Mesendoderm (in vitro differentiated cells): Measurements from ENCODE around the gene NCOA6.
"Not testable (repeated sequence)": the region's sequence is repeated elsewhere in the genome, so short reads cannot be mapped to it uniquely, and the experiment has no call there.

Experiments used
- DNase-seq: peaks from one replicate; pipeline ENCODE4 v3.0.0; 2013
- H2AK5ac ChIP-seq: 2 replicates; pipeline ENCODE4 v1.6.1; 2013; ENCODE audit warnings: low read length, inconsistent platforms
- H2BK120ac ChIP-seq: 2 replicates; pipeline ENCODE4 v1.6.1; 2013; ENCODE audit warnings: low read depth, mild to moderate bottlenecking, low read length, moderate library complexity, mixed read lengths
- H2BK15ac ChIP-seq: replicated peaks from 2 replicates; pipeline ENCODE4 v1.6.1; 2013; ENCODE audit warnings: low read depth, mild to moderate bottlenecking, moderate library complexity
- H2BK5ac ChIP-seq: 2 replicates; pipeline ENCODE4 v1.6.1; 2013; ENCODE audit warnings: low read length, inconsistent platforms
- H3K18ac ChIP-seq: 2 replicates; pipeline ENCODE4 v1.6.1; 2013; ENCODE audit warnings: mild to moderate bottlenecking, low read length, mixed read lengths
- H3K23ac ChIP-seq: one replicate; pipeline ENCODE4 v1.6.1; 2013; ENCODE audit warnings: low read length
- H3K27ac ChIP-seq: 2 replicates; pipeline ENCODE4 v1.5.1; 2013; ENCODE audit warnings: low read depth, mild to moderate bottlenecking, inconsistent platforms, low read length, moderate library complexity
- H3K27me3 ChIP-seq: 2 replicates; pipeline ENCODE4 v1.6.1; 2013; ENCODE audit warnings: low read length, control low read depth, mild to moderate bottlenecking, inconsistent platforms; ENCODE audit not compliant: insufficient read depth, poor library complexity
- H3K36me3 ChIP-seq: 2 replicates; pipeline ENCODE4 v1.6.1; 2013; ENCODE audit warnings: low read length, inconsistent platforms; ENCODE audit not compliant: control insufficient read depth, insufficient read depth
- H3K4ac ChIP-seq: one replicate; pipeline ENCODE4 v1.6.1; 2013; ENCODE audit warnings: low read depth, mild to moderate bottlenecking, low read length, moderate library complexity
- H3K4me1 ChIP-seq: 2 replicates; pipeline ENCODE4 v1.6.1; 2013; ENCODE audit warnings: low read depth, low read length, inconsistent platforms; ENCODE audit not compliant: control insufficient read depth
- H3K4me2 ChIP-seq: 2 replicates; pipeline ENCODE4 v1.6.1; 2013; ENCODE audit warnings: low read length
- H3K4me3 ChIP-seq: 2 replicates; pipeline ENCODE4 v1.5.1; 2013; ENCODE audit warnings: mild to moderate bottlenecking, low read length
- H3K56ac ChIP-seq: one replicate; pipeline ENCODE4 v1.6.1; 2013; ENCODE audit warnings: low read length
- H3K79me1 ChIP-seq: 2 replicates; pipeline ENCODE4 v1.6.1; 2013; ENCODE audit warnings: low read length, inconsistent platforms
- H3K79me2 ChIP-seq: 2 replicates; pipeline ENCODE4 v1.6.1; 2013; ENCODE audit warnings: mild to moderate bottlenecking, low read length; ENCODE audit not compliant: control insufficient read depth, insufficient read depth
- H3K9ac ChIP-seq: 2 replicates; pipeline ENCODE4 v1.6.1; 2013; ENCODE audit warnings: low read length, inconsistent platforms
- H4K5ac ChIP-seq: one replicate; pipeline ENCODE4 v1.6.1; 2013; ENCODE audit warnings: low read length
- H4K8ac ChIP-seq: one replicate; pipeline ENCODE4 v1.6.1; 2013; ENCODE audit warnings: low read depth, mild to moderate bottlenecking, control low read depth, low read length, moderate library complexity
- WGBS: extraction: QIAGEN DNeasy Blood & Tissue Kit; methylation state at CpG from one replicate; pipeline ENCODE4 v1.1.7; 2013; ENCODE audit warnings: low lambda C conversion rate, missing lambda C conversion rate; ENCODE audit not compliant: insufficient coverage; ENCODE audit errors: extremely low coverage; 5-methylcytosine and 5-hydroxymethylcytosine counted together

The NCOA6 gene

DNA sequence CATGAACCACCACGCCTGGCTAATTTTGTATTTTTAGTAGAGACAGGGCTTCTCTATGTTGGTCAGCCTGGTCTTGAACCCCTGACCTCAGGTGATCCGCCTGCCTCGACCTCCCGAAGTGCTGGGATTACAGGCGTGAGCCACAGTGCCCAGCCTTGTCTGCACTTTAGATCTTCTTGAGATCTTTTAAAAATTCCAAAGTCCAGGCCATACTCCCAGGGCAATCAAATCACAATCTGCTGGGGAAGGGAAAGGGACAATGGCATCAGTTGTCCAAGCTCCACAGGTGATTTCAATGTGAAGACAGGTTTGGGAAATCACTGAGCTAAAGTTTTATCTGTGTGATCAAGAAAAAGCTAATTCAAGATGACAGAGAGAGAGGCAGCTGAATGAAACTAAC, 16.9 kb downstream of the NCOA6 start:
- no peaks in the 10 kb centered on the region for H3K36me3 ChIP-seq
- H2BK5ac ChIP-seq, result no peak overlapping the region
- H3K79me1 ChIP-seq, result no peaks in the 10 kb centered on the region
- no peak overlapping the region for H3K23ac ChIP-seq
- no peak overlapping the region for H3K27ac ChIP-seq
- H3K27me3 ChIP-seq, result no peaks in the 10 kb centered on the region
- no peak overlapping the region for H3K4me2 ChIP-seq
- no CpG with 5 or more reads among the region's 5 CpGs for WGBS
- H3K4ac ChIP-seq, result no peak overlapping the region
- H2BK15ac ChIP-seq, result no peak overlapping the region
- H3K79me2 ChIP-seq, result no peaks in the 10 kb centered on the region
- no peak overlapping the region for H3K56ac ChIP-seq
- no peak overlapping the region for H3K9ac ChIP-seq
- no peak overlapping the region for H3K4me3 ChIP-seq
- H3K4me1 ChIP-seq, result no peaks in the 10 kb centered on the region
- no peak for DNase-seq
- H4K8ac ChIP-seq, result no peak overlapping the region
- H2BK120ac ChIP-seq, result no peak overlapping the region
- H2AK5ac ChIP-seq, result no peak overlapping the region
- no peak overlapping the region for H3K18ac ChIP-seq
- no peak overlapping the region for H4K5ac ChIP-seq

DNA sequence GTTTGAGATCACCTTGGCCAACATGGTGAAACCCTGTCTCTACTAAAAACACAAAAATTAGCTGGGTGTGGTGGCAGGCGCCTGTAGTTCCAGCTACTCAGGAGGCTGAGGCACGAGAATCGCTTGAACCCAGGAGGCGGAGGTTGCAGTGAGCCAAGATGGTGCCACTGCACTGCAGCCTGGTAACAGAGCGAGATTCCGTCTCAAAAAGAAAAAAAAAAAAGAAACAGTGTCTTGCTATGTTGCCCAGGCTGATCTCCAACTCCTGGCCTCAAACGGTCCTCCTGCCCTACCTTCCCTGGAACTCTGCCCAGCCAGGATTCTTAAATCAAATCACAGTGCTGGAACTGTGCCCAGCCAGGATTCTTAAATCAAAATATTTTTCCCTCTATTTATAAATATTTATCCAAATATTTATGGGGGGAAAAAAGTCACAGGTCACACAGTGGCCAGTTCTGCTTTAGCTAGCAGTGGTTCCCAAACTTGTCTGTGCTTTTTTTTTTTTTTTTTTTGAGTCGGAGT, 17.4 kb downstream of the NCOA6 start:
- H3K79me2 ChIP-seq, result not testable (repeated sequence)
- WGBS, result no CpG with 5 or more reads among the region's 8 CpGs

DNA sequence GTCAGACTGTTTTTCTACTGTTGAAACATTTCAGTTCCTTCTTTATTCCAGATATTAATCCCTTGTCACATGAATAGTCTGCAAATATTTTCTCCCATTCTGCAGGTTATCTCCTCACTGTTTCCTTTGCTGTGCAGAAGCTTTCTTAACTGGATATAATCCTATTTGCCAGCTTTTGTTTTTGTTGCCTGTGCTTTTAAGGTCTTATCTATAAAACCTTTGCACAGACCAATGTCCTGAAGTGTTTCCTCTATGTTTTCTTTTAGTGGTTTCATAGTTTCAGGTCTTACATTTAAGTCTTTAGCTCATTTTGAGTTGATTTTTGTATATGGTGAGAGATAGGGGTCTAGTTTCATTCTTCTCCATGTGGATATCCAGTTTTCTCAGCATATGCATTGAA, 19.2 kb downstream of the NCOA6 start:
- DNase-seq, result no peak
- no peak overlapping the region for H2BK5ac ChIP-seq
- H3K79me2 ChIP-seq, result no peaks in the 10 kb centered on the region
- H3K9ac ChIP-seq, result no peak overlapping the region
- no peak overlapping the region for H3K18ac ChIP-seq
- no peak overlapping the region for H3K4me3 ChIP-seq
- H3K27ac ChIP-seq, result no peak overlapping the region
- H2BK15ac ChIP-seq, result no peak overlapping the region
- H3K56ac ChIP-seq, result no peak overlapping the region
- H3K4ac ChIP-seq, result no peak overlapping the region
- no peak overlapping the region for H3K4me2 ChIP-seq
- H3K79me1 ChIP-seq, result no peaks in the 10 kb centered on the region
- H2BK120ac ChIP-seq, result no peak overlapping the region
- H4K8ac ChIP-seq, result no peak overlapping the region
- H4K5ac ChIP-seq, result no peak overlapping the region
- H3K4me1 ChIP-seq, result no peaks in the 10 kb centered on the region
- no peaks in the 10 kb centered on the region for H3K27me3 ChIP-seq
- H3K36me3 ChIP-seq, result no peaks in the 10 kb centered on the region
- no peak overlapping the region for H3K23ac ChIP-seq
- H2AK5ac ChIP-seq, result no peak overlapping the region

More for the DNA sequence above, 17.4 kb downstream of the NCOA6 start:
- H3K23ac ChIP-seq, H2BK15ac ChIP-seq, H3K9ac ChIP-seq, H3K79me1 ChIP-seq, H2BK5ac ChIP-seq, H3K27me3 ChIP-seq, H4K5ac ChIP-seq, H3K4me2 ChIP-seq, H2AK5ac ChIP-seq, DNase-seq, H3K4ac ChIP-seq, H3K56ac ChIP-seq, H4K8ac ChIP-seq, H3K27ac ChIP-seq, H3K18ac ChIP-seq, H3K36me3 ChIP-seq, H3K4me3 ChIP-seq, H3K4me1 ChIP-seq, H2BK120ac ChIP-seq: not testable (repeated sequence)

DNA sequence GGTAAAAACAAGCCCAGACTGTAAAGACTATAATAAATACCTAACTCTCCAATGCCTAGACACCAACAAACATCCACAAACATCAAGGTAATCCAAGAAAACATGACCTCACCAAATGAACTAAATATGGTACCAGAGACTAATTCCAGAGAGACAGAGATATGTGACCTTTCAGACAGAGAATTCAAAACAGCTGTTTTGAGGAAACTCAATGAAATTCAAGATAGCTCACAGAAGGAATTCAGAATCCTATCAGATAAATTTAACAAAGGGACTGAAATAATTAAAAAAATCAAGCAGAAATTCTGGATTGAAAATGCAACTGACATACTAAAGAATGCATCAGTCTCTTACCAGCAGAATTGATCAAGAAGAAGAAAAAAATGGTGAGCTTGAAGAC, 26.6 kb downstream of the NCOA6 start:
- Histone ChIP-seq H2BK5ac (no peak overlapping the region), H3K79me1 (peaks cover 2% of the 10 kb centered on the region), H3K27ac (no peak overlapping the region), H3K4me1 (no peaks in the 10 kb centered on the region), H2BK15ac (no peak overlapping the region), H3K79me2 (no peaks in the 10 kb centered on the region), H2AK5ac (no peak overlapping the region), H4K8ac (no peak overlapping the region), H4K5ac (no peak overlapping the region), H3K56ac (no peak overlapping the region), H3K9ac (no peak overlapping the region), H2BK120ac (no peak overlapping the region), H3K36me3 (no peaks in the 10 kb centered on the region), H3K18ac (no peak overlapping the region), H3K23ac (no peak overlapping the region), H3K4me3 (no peak overlapping the region), H3K4me2 (no peak overlapping the region), H3K27me3 (no peaks in the 10 kb centered on the region), H3K4ac (no peak overlapping the region)
- DNase-seq, result no peak

DNA sequence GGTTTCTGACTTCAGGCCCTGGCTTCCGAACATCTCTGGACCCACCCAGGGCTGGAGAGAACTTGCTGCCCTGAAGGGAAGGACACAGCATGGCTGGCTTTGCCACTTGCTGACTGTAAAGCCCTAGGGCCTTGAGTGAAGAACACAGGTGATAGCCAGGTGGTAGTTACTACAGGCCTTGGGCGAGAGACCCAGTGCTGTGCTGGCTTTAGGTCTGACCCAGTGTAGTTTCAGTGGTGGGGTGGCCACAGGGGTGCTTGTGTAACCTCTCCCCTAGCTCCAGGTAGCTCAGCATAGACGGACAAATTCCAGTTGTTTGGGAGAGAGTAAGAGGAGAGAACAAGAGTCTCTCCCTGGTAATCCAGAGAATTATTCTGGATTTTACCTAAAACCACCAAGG, 27.1 kb downstream of the NCOA6 start:
- no peak overlapping the region for H3K4me3 ChIP-seq
- no CpG with 5 or more reads among the region's 3 CpGs for WGBS

More for the DNA sequence above, 27.1 kb downstream of the NCOA6 start:
- Histone ChIP-seq H3K56ac (no peak overlapping the region), H2BK5ac (no peak overlapping the region), H2AK5ac (no peak overlapping the region), H3K18ac (no peak overlapping the region), H3K4me1 (no peaks in the 10 kb centered on the region), H3K79me1 (peaks cover 2% of the 10 kb centered on the region), H3K4me2 (no peak overlapping the region), H3K27me3 (no peaks in the 10 kb centered on the region), H3K36me3 (no peaks in the 10 kb centered on the region), H4K5ac (no peak overlapping the region), H3K79me2 (no peaks in the 10 kb centered on the region), H2BK120ac (no peak overlapping the region), H3K9ac (no peak overlapping the region), H2BK15ac (no peak overlapping the region), H4K8ac (no peak overlapping the region), H3K23ac (no peak overlapping the region), H3K4ac (no peak overlapping the region), H3K27ac (no peak overlapping the region)
- no peak for DNase-seq
